ENCODE results near the gene ANKS3. TPM values are rescaled to one million over a fixed set of nuclear protein-coding genes. Genes with fewer than 3 reads are reported as not detected.

The ANKS3 gene
- total RNA-seq, 1 donor = 22.1 TPM

DNA sequence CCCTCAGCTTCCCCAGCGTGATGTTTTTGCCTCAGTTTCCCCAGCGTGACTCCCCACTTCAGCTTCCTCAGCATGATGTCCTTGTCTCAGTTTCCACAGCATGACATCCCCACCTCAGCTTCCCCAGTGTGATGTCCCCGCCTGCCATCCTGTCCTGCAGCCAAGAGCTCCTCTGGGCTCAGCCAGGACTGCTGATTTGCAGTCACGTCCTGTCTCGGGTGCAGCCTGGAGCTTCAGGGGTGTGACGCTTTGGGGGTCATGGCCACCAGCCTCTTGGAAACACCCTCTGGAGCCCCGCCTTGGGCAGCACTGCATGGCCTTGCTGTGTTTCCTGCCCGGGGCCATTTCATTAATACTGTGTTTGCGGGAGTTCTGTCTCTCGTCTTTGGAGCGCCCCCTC lies 57.2 kb downstream of the ANKS3 start:
- DNase-seq (ENCODE audit: low read depth in 2 of 3, low spot score in 2 of 3) = no peak

DNA sequence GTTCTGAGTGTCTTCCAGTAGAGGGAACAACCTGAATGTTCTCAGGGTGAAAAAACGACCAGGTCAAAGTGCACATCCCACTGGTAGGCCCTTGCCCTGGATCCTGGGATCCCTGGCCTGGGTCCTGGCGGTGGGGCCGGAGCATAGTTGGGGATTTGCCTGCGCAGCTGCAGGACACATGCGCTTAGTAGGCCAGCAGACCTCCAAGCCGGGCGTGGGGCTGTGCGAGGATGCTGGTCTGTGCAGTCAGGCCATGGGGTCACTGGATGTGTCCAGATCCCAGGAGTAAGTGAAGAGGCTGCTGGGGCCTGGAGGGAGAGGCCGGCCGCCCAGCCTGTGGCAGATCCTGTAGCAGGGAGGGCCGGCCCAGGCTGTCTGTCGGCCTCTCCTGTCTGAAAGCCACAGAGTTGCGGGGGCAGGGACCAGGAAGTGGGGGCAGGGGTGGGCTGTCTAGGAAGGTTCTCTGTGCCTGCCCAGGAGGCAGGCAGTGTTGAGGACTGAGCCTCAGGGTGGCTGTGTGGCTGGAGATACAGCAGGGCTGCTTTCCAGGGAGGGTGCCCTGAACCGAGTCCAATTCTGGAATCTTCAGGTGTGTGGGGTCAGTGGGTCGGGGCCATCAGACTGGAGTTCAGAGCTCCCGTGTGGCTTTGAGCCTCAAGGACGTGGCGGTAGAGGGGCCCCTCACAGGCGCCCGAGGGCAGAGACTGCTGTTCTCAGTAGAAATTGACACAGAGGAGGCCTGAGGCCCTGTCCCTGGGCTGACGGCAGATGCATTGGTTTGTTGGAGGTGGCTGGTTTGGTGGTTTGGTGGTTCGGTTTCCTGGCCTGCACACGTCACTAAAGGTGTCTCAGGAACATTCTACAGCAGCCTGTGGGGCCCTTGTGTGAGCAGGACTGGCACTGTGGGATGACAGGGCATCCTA lies 57.9 kb downstream of the ANKS3 start:
- peak in 2 of 3 donors; percentile 32 to 48 for DNase-seq (ENCODE audit: low read depth in 2 of 3, low spot score in 2 of 3)

DNA sequence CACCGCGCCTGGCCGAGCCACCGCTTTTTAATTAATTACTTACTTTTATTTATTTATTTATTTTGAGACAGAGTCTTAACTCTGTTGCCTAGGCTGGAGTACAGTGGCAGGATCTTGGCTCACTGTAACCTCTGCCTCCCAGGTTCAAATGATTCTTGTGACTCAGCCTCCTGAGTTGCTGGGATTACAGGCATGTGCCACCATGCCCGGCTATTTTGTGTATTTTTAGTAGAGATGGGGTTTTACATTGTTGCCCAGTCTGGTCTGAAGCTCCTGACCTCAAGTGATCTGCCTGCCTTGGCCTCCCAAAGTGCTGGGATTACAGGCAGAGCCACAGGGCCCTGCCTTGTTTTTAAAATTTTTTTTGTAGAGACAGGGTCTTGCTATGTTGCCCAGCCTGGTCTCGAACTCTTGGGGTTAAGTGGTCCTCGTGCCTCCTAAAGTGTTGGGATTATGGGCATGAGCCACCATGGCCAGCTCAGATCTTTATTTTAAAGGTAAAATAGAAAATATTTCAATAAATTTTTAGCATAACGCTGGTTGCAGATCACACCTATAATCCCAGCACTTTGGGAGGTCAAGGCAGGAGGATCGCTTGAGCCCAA lies 59.0 kb downstream of the ANKS3 start:
- no peak for DNase-seq (ENCODE audit: low read depth in 2 of 3, low spot score in 2 of 3)

DNA sequence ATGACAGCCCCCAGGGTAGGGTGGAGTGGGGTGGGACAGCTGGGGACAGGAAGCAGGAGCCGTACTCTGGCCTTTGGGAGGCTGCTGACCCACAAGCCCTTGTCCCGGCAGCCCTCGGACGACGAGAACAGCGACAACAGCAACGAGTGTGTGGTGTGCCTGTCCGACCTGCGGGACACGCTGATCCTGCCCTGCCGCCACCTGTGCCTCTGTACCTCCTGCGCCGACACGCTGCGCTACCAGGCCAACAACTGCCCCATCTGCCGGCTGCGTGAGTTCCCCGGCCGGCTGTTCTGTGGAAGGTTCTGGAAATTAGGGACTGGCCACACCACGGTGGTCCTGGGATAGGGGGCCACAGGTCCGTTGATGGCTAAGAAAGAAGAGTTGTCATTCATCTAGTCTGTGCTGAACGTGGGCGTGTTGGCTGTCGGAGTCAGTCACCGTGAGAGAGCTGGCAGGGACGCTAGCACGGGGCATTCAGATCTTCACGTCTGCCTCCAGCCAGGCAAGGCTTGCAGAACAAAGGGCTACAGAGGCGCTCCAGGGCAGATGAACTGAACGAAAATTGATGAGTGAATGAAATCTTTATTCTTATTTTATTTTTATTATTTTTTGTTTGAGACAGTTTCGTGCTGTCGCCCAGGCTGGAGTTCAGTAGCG lies 60.6 kb downstream of the ANKS3 start:
- no peak for DNase-seq (ENCODE audit: low read depth in 2 of 3, low spot score in 2 of 3)

DNA sequence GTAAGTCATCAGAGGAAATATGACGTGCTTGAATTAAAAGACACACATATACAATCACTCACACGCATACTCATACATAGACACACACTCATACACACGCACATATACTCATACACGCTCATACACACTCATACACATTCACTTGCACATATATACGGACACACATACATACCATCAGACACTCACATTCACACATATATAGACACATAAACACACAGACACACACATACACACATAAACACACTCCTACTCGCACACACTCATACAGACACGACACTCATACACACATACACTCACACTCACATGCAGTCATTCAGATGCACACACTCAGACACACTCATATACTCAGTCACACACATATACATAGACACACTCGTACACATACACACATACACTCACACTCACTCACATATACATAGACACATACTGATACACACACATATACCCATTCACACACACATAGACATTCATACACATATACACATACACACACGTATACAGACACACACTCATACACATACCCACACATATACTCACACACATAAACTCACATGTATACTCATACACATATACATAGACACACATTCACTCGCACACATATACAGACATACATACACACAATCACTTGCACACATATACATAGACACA lies 65.6 kb downstream of the ANKS3 start:
- DNase-seq (ENCODE audit: low read depth in 2 of 3, low spot score in 2 of 3) = no peak

DNA sequence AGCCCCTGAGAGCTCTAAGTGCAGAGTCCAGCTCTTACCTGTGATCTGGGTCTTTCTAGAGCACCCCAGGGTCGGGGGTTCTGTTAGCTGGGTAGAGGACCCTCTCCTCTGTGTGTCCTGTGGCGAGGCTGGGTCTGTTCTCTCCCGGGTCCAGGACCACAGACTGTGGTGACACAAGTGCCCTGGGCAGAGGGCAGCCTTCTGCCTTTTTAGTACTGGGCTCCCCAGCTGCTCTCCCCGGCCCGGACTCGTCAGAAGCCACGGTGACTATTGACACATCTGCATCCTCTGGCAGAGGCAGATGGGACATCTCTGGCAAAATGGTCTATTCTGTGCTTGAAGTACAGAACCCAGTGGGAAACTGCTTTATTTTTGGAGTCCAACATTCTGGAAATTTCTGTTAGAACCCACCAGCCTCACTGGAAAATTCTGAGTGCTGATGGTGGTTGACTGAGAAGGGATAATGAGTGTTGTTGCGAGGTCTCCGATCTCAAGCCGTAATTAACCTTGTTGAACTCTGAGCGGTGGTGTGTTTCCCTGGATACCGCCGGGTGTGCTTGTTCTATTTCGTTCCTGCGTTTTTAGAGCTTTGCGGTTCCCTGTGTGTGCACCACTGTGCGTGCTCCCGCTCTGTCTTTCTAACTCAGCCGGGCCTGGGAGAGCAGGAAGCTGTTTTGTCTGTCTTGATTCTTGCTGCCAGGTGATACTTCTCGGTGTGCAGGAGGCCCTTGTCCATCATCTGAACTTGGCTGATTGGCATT lies 66.7 kb downstream of the ANKS3 start:
- DNase-seq (ENCODE audit: low read depth in 2 of 3, low spot score in 2 of 3) = no peak

DNA sequence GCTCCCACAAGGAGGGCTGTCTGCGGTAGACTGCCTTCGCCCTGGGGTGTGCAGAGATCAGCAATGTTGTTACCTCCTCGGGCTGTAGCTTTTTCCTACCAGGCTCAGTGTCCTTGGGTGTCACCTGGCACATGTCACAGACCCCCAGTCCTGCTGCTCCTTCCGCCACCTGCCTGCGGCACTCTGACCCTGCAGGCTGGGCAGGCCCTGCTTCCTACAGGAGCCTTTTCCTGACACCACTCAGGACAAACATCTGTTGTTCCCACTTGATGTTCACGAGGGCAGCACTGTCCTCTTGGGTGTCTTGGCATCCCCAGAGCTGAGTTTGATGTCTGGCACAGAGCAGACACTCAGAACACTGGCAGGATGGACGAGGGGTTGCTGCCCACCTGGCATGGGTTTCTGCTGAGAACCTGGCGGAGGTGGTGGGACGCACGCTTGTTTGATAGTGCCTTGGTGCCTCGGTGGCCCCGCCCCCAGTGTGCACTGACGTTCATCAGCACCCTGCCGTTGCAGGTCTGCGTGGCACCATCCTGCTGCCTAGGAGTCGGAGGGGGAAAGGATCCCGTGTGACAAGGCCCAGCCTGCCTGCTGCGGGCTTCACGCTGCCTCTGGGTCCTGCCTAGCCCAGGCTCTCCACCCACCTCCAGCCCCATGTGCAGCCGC lies 67.4 kb downstream of the ANKS3 start:
- DNase-seq (ENCODE audit: low read depth in 2 of 3, low spot score in 2 of 3) = no peak

DNA sequence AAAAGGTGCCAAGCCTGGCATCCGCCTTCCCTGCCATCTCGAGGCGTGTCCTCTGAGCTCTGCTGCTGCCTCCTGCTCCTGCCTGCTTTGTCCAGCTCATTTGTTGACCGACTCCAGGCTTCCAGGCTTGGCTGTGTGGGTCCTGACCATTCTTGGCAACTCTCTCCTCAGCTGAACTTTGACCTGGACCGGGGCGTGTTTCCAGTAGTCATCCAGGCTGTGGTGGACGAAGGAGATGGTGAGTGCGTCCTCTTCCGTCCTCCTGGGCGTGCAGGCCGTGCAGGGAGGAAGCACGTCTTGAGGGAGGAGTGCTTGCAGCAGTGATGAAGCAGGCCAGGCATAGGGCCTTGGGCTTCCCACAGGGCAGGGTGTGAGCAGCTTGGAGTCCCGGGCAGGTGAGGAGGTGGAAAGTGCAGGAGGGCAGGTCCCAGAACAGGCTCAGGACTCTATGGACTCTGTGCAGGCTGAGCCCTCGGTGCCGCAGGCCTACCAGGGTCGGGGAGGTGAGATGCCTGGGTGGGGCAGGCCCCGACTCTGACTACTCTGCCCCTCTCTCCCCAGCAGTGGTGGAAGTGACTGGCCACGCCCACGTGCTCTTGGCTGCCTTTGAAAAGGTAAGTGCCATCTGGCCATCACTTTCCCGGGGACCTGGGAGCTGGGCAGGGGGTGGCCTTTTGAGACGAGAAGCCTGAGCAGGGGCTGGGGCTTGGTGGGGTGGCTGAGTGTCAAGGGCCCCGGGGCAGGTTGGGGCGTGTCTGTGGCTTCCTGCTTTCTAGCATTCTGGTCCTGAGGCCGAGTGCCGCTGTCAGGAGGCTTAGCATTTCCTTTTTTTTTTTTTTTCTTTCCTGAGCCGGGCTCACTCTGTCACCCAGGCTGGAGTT lies 69.3 kb downstream of the ANKS3 start:
- peak in 2 of 3 donors; percentile 62 to 73 for DNase-seq (ENCODE audit: low read depth in 2 of 3, low spot score in 2 of 3)

DNA sequence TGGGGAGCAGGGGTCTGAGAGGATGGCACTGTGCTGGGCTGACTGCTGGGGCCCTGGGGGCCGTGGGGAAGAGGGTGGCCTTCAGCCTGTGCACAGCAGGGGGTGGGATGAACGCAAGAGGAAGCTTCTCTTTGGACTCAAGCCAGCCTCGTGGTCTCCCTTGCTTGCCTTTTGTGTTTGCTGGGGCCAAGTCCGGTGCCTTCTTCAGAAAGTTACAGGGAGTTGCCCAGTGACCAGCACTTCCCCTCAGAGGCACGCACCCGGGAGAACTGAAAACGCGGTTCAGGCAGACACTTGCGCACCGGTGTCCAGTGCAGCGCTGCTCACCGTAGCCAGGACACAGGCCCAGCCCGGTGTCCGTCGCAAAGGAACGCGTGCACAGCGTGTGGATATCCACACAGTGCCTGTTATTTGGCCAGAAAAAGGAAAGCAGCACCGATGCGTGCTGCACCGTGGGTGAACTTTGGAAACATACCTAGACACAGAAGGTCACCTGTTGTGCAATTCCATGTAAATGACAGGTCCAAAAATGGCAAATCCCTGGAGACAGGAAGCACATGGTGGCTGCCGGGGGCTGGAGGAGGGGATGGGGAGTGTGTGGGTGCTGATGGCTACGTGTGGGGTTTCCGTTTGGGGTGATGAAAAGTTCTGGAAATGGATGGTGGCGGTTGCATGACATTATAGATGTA lies 70.2 kb downstream of the ANKS3 start:
- DNase-seq (ENCODE audit: low read depth in 2 of 3, low spot score in 2 of 3) = peak in 2 of 3 donors; percentile 81 to 89

DNA sequence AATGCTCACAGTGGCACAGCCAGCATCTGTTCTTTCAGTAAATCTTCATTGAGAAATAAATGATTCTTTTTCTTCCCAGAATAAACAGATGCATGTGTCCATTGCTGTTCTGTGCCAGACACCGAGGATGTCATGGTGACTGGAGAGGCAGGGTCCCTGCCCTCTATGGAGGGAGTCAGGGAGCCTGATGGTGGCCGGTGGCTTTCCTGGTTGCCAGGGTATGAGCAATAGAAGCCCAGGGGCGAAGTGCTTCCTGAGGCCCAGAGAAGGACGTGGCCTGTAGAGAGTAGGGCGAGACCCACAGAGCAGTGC lies 70.7 kb downstream of the ANKS3 start:
- no peak for DNase-seq (ENCODE audit: low read depth in 2 of 3, low spot score in 2 of 3)

DNA sequence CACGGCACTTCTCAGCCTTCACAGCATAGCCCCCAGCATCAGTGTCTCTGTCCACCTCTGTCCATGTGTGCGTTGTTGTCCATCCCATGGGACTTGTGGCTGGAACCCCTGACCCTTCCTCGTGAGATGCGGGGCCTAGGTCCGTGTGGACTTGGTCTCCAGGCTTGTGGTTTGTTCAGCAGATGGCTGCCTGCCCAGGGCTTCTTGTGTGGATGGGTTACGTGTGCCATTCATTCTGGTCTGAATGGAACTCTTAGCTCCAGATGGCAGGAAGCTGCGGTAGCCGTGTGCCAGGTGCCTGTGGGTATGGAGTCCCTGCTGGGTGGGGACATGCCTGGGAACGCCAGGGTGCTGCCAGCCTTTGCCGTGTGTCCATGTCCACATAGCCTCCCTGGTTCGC lies 72.4 kb downstream of the ANKS3 start:
- peak in 2 of 3 donors; percentile 86 to 88 for DNase-seq (ENCODE audit: low read depth in 2 of 3, low spot score in 2 of 3)

DNA sequence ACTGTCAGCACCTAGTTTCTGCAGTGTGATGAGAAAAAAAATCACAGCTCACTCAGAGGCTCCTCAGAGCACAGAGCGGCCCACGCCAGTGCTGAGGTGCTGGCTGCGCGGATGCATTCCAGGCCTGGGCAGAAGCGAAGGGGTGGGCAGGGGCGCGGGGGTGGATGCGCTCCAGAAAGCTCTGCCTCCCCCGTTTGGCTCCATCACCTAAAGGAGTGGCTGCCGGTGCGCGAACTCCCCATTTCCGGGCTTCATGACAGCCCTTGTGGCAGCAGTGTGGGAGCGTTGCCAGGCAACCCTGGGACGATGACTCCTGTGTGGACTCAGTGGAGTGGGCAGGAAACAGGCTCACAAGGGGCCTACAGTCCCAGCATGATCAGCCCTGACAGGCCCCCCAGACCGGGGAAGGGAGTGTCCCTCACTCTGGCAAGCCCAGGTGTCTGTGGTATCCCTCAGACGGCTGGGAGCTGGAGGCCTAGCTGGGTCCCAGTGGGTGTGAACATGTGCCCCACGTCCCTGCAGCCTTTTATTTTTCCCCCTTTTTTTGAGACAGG lies 73.5 kb downstream of the ANKS3 start:
- DNase-seq (ENCODE audit: low read depth in 2 of 3, low spot score in 2 of 3) = peak in 2 of 3 donors; percentile 55 to 81

DNA sequence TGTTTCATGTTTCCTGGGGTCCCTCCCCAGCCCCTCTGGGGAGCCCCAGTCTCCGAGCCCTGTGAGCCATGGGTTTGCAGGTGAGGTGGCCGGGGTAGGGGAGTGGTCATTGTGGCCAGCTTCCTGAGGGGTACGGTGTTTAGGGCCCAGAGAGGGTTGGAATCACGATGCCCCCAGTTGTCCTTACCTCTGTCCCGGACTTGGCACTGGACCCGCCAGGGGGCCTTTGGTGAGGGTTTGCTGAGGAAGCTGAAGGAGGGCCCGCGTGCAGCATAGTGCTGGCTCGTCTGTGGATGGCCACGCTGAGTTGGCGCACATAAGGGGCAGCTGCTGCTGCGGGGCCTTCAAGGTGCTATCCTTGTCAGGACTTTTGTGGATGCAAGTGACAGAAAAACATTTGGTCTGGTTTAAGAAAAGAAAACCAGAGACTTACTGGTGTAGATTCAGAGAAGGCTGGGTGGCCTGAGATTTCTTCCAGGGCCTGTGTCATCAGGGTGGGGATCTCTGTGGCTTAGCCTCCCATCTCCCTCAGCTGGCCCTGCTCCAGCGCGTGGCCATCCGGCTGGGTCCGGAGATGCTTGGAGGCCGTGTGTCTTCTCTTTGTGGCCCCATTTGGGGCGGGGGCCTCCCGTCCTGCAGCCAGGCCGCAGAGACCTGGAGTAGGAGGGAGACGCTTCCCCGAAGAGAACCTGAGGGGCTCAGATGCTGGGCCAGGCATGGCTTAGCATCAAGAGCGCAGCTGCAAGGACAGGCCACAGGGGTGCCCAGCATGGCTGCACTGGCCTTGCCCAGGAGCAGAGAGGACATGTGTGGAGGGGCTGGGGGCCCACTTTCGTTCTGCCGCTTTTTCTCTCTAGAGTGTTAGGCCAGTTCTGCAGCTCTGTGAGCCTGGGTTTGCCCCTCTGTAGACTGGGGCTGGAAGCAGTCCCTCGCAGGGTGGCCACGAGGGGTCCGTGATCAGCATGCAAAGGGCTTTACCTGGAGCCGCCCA lies 74.4 kb downstream of the ANKS3 start:
- DNase-seq (ENCODE audit: low read depth in 2 of 3, low spot score in 2 of 3) = no peak

DNA sequence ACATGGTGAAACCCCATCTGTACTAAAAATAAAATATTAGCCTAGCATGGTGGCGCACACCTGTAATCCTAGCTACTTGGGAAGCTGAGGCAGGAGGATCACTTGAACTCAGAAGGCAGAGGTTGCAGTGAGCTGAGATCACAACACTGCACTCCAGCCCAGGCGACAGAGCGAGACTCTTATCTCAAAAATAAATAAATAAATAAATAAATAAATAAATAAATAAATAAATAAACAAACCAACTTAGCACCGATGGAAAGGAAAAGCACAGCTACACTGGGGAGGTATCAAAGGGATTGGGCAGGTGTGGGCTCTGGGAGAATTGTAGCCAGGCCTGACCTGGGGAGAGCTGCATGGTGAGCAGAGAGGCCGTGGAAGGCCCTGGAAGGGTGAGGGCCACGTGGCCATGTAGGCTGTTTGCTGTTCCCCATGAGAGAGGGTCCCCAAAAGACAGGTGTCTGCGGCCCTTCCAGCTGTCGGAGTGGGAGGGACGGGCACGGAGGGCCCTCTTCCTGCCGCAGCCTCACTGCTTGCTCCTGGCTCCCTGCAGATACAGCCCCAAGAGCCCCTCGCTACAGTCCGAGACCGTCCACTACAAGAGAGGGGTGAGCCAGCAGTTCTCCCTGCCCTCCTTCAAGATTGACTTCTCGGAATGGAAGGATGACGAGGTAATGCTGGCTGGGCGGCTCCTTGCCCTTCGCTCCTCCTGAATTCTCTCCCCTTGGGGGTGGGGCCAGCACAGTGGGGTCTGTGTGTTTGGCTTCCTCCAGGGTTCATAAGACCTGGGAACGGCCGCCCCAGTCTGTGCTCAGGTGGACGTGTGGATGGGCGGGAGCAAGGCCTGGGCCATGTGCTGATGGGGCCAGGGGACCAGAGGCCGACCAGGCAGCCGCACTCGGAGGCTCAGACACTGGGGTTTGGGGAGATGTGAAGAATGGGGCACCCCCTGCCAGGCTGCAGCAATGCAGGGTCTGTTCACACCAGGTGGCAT lies 77.1 kb downstream of the ANKS3 start:
- no peak for DNase-seq (ENCODE audit: low read depth in 2 of 3, low spot score in 2 of 3)

DNA sequence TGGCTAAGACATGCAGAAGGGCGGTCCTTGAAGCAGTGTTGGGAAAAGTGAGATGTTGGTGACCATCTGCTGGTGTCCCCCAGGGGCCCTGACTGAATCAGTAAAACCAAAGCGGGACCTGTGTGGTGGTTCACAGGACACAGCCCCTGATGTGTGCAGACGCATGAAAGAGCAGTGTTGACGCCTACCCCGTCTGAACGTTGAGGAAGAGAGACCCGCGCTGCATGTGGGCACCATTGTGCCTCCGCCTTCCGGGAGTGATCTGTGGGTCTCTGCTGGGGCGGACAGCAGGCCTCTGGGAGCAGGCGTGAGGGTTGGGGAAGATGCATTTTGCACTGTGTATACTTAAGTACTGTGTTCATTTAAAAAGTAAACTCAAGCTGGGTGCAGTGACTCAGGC lies 77.8 kb downstream of the ANKS3 start:
- no peak for DNase-seq (ENCODE audit: low read depth in 2 of 3, low spot score in 2 of 3)

DNA sequence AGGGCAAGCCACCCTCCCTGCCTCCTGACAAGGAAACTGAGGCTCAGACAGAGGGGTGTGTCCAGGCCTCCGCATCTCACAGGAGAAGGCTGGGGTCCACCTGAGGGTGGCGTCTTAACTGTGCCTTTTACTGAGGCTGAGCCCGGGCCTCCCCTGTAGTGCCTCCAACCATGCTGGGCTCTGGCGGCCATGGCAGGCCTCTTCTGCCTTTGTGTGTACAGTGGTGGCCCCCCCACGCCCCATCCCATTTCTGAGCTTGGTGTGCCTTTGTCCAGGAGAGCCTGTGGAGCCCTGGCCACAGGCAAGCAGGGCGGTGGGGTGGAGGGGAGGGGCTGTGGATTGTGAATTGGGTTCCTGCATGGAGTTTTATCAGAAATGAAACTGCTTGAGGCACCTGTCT lies 78.3 kb downstream of the ANKS3 start:
- DNase-seq (ENCODE audit: low read depth in 2 of 3, low spot score in 2 of 3) = no peak
